T-helper 22 cell (primary cell): ENCODE data around the gene MARK3.

Experiments used
- DNase-seq: peaks from one replicate; pipeline ENCODE4 v3.0.0-alpha.2; 2020; ENCODE audit warnings: low read depth

MARK3 gene

DNA sequence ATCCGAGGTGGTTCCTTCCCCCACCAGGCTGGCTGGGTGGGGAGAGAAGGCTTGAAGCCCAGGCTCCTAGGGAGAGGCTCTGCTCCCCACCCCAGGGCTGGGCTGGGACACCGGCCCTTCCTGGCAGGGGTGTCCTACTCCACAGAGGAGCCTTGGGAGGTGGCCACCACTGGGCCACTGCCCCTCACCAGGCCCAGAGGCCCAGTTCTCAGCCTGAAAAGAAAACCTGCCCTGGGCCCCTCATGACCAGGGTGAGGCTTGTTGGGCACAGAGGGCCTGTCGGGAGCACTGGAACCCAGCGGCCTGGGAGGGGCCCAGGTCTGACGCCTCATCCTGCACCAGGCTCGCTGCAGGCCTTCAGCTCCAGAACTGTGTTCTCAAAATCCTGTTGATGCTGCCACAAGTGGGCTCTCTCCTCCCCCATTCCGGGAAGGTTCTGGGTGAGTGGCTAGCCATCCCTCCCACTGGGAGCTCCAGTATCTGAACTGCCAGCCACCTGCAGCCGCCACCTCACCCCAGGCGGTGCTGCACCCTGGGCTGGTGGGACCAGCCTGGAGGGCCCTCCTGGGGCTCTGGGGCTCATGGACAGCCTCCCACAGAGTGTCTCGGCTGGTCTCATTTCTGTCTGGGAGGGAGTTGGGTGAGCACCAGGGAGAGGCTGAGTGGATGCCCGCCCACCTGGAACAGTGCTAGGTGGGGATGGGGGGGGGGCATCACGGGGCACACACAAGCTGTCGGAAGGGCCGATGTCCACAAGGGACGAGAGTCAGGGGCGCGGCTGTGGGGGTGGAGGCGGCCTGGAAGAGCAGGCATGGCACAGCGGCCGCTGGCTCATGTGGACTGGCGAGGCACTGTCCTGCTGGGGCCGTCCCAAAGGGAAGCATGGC lies 165.5 kb downstream of the MARK3 start:
- no peak for DNase-seq

GRCh38 chr14:103551338-103551762 lies 166.1 kb downstream of the MARK3 start:
- DNase-seq, result no peak

DNA sequence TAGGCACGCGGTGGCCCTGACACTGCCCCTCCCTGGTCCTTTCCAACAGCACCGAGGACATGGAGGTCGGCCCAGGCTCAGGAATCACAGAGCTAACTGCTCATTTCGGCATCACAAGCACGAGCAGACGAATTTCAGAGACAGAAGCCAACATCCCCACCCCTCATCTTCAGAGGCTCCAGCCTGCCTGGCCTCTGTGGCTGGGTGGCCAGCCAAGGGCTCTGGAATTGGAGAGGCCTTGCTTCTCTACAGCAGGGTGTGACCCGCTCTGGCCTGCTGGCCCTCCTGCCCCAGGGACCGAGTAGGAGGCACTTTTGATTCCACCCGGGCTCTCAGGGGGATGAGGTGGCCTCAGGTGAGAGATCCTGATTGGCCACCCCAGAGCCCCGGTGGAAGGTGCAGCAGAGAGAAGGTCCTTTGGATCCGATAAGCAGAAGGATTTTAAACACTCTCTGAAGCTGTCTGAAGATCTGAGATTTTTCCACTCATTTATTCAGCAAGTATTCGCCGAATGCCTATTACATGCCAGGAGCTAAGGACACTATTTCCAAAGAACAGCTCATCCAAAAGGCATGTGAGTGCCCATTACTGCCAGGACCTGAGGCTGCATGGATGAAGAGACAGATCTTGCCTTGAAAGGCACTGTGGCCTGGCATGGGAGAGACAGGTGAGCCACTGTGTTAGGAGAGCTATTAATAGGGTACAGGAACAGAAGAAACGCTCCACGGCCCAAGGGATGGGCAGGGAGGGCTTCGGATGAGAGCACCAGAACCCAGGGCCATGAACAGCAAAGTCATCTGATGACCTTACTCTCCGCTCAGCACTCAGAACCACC lies 167.0 kb downstream of the MARK3 start:
- no peak for DNase-seq

- DNase-seq, result no peak
Measured at GRCh38 chr14:103552846-103553210, 167.6 kb downstream of the MARK3 start.
